Suppressor macrophage treated with lipopolysaccharide for 1 hour (primary cell): ENCODE measurements around the gene GALNT2.

Experiments used
- DNase-seq, 3 donors: peaks; one replicate each; pipeline ENCODE4 v3.0.0-alpha.2; 2020 to 2022

Gene GALNT2

GRCh38 chr1:230194525-230194924, 127.5 kb downstream of the GALNT2 start:
- DNase-seq, result no peak

GRCh38 chr1:230195199-230195598, 128.2 kb downstream of the GALNT2 start:
- DNase-seq, result no peak

- no peak for DNase-seq
Measured at GRCh38 chr1:230196077-230196476, 129.0 kb downstream of the GALNT2 start.

- no peak for DNase-seq
Measured at GRCh38 chr1:230197644-230198567, 130.9 kb downstream of the GALNT2 start.

GRCh38 chr1:230199034-230199433, 132.0 kb downstream of the GALNT2 start:
- no peak for DNase-seq

- DNase-seq, result no peak
Measured at GRCh38 chr1:230199554-230199953, 132.5 kb downstream of the GALNT2 start.

- DNase-seq, result no peak
Measured at GRCh38 chr1:230200276-230200675, 133.2 kb downstream of the GALNT2 start.

- DNase-seq, result no peak
Measured at GRCh38 chr1:230201445-230201844, 134.4 kb downstream of the GALNT2 start.

GRCh38 chr1:230204842-230205241, 137.8 kb downstream of the GALNT2 start:
- DNase-seq, result no peak

- no peak for DNase-seq
Measured at GRCh38 chr1:230205719-230206198, 138.7 kb downstream of the GALNT2 start.

- DNase-seq, result no peak
Measured at GRCh38 chr1:230206207-230206606, 139.2 kb downstream of the GALNT2 start.

GRCh38 chr1:230206976-230207375, 139.9 kb downstream of the GALNT2 start:
- no peak for DNase-seq

GRCh38 chr1:230207598-230207997, 140.6 kb downstream of the GALNT2 start:
- DNase-seq, result no peak

- no peak for DNase-seq
Measured at GRCh38 chr1:230208619-230209261, 141.7 kb downstream of the GALNT2 start.

- no peak for DNase-seq
Measured at GRCh38 chr1:230210326-230210980, 143.4 kb downstream of the GALNT2 start.

GRCh38 chr1:230210981-230211336, 143.9 kb downstream of the GALNT2 start:
- DNase-seq, result no peak

GRCh38 chr1:230211436-230212145, 144.6 kb downstream of the GALNT2 start:
- no peak for DNase-seq

- DNase-seq, result peak; percentile 29 to 37 (median 32)
Measured at GRCh38 chr1:230212405-230212936, 145.4 kb downstream of the GALNT2 start.

GRCh38 chr1:230215031-230215430, 148.0 kb downstream of the GALNT2 start:
- no peak for DNase-seq

GRCh38 chr1:230215529-230215928, 148.5 kb downstream of the GALNT2 start:
- DNase-seq, result no peak

GRCh38 chr1:230216896-230217295, 149.9 kb downstream of the GALNT2 start:
- DNase-seq, result no peak

GRCh38 chr1:230218667-230219066, 151.6 kb downstream of the GALNT2 start:
- no peak for DNase-seq
